ENCODE results near the gene ZNF423. TPM values are rescaled to one million over a fixed set of nuclear protein-coding genes. Genes with fewer than 3 reads are reported as not detected.
"Not testable (repeated sequence)": the region's sequence is repeated elsewhere in the genome, so short reads cannot be mapped to it uniquely, and the experiment has no call there.

Gene ZNF423
- total RNA-seq, 1 donor from 2014 or later, result 7.1 TPM

- DNase-seq, result no peak
These were observed 331.5 kb downstream of the ZNF423 start for GRCh38 chr16:49524216-49524946.

- DNase-seq, result no peak
These were observed 332.3 kb downstream of the ZNF423 start for GRCh38 chr16:49523435-49524159.

GRCh38 chr16:49521734-49522325 is 334.1 kb downstream of the ZNF423 start:
- no peak for DNase-seq

GRCh38 chr16:49520492-49521038 is 335.3 kb downstream of the ZNF423 start:
- DNase-seq, result no peak

- DNase-seq, result no peak
These were observed 336.2 kb downstream of the ZNF423 start for GRCh38 chr16:49519741-49520140.

GRCh38 chr16:49519008-49519656 is 336.8 kb downstream of the ZNF423 start:
- no peak for DNase-seq

- no peak for DNase-seq
These were observed 339.4 kb downstream of the ZNF423 start for GRCh38 chr16:49516382-49517036.

GRCh38 chr16:49515861-49516260 is 340.1 kb downstream of the ZNF423 start:
- DNase-seq, result no peak

- no peak for DNase-seq
These were observed 340.8 kb downstream of the ZNF423 start for GRCh38 chr16:49515016-49515565.

- no peak for DNase-seq
These were observed 341.6 kb downstream of the ZNF423 start for GRCh38 chr16:49514073-49514980.

GRCh38 chr16:49513040-49513439 is 342.9 kb downstream of the ZNF423 start:
- DNase-seq, result peak; percentile 10

- DNase-seq, result no peak
These were observed 345.1 kb downstream of the ZNF423 start for GRCh38 chr16:49510654-49511305.

- DNase-seq, result no peak
These were observed 345.8 kb downstream of the ZNF423 start for GRCh38 chr16:49510141-49510540.

GRCh38 chr16:49506058-49507013 is 349.6 kb downstream of the ZNF423 start:
- DNase-seq, result not testable (repeated sequence)

GRCh38 chr16:49505556-49505955 is 350.4 kb downstream of the ZNF423 start:
- no peak for DNase-seq

- DNase-seq, result no peak
These were observed 351.3 kb downstream of the ZNF423 start for GRCh38 chr16:49504626-49505025.

- no peak for DNase-seq
These were observed 351.9 kb downstream of the ZNF423 start for GRCh38 chr16:49504023-49504364.

GRCh38 chr16:49503256-49504022 is 352.5 kb downstream of the ZNF423 start:
- DNase-seq, result no peak
